ENCODE results near the gene PP2D1. TPM values are rescaled to one million over a fixed set of nuclear protein-coding genes. Genes with fewer than 3 reads are reported as not detected.
"Not testable (repeated sequence)": the region's sequence is repeated elsewhere in the genome, so short reads cannot be mapped to it uniquely, and the experiment has no call there.

PP2D1 gene
- total RNA-seq, 1 donor from 2014 or later: not detected

GRCh38 chr3:20040548-20041196, 28.6 kb upstream of the PP2D1 start:
- peak; percentile 80 for DNase-seq (ENCODE audit: low read depth)

- DNase-seq (ENCODE audit: low read depth): peak; percentile 84
Observed at GRCh38 chr3:20039765-20040547, 27.9 kb upstream of the PP2D1 start, which contains the start of gene KAT2B. TSS of gene KAT2B (plus strand) at chr3:20040446. CDS start at chr3:20040478, 32 bp downstream.

GRCh38 chr3:20039466-20039764, 27.4 kb upstream of the PP2D1 start:
- no peak for DNase-seq (ENCODE audit: low read depth)

- no peak for DNase-seq (ENCODE audit: low read depth)
Observed at GRCh38 chr3:20038699-20039465, 26.8 kb upstream of the PP2D1 start.

- no peak for DNase-seq (ENCODE audit: low read depth)
Observed at GRCh38 chr3:20037255-20037996, 25.4 kb upstream of the PP2D1 start.

GRCh38 chr3:20035019-20035418, 23.0 kb upstream of the PP2D1 start:
- DNase-seq (ENCODE audit: low read depth): no peak

GRCh38 chr3:20031939-20032338, 19.9 kb upstream of the PP2D1 start:
- DNase-seq (ENCODE audit: low read depth): not testable (repeated sequence)

- DNase-seq (ENCODE audit: low read depth): no peak
Observed at GRCh38 chr3:20028905-20029331, 16.9 kb upstream of the PP2D1 start.

GRCh38 chr3:20027136-20027535, 15.1 kb upstream of the PP2D1 start:
- DNase-seq (ENCODE audit: low read depth): no peak

- no peak for DNase-seq (ENCODE audit: low read depth)
Observed at GRCh38 chr3:20023623-20024405, 11.8 kb upstream of the PP2D1 start.

- no peak for DNase-seq (ENCODE audit: low read depth)
Observed at GRCh38 chr3:20022954-20023622, 11.0 kb upstream of the PP2D1 start.

- DNase-seq (ENCODE audit: low read depth): not testable (repeated sequence)
Observed at GRCh38 chr3:20016076-20016475, 4.0 kb upstream of the PP2D1 start.

GRCh38 chr3:20015525-20015924, 3.5 kb upstream of the PP2D1 start:
- no peak for DNase-seq (ENCODE audit: low read depth)

GRCh38 chr3:20013396-20013795, 1.3 kb upstream of the PP2D1 start:
- no peak for DNase-seq (ENCODE audit: low read depth)

GRCh38 chr3:20008646-20009045, 3.4 kb downstream of the PP2D1 start:
- no peak for DNase-seq (ENCODE audit: low read depth)

- DNase-seq (ENCODE audit: low read depth): no peak
Observed at GRCh38 chr3:20007960-20008359, 4.1 kb downstream of the PP2D1 start.

- no peak for DNase-seq (ENCODE audit: low read depth)
Observed at GRCh38 chr3:20001932-20002331, 10.1 kb downstream of the PP2D1 start.

GRCh38 chr3:19997502-19997901, 14.6 kb downstream of the PP2D1 start:
- no peak for DNase-seq (ENCODE audit: low read depth)

GRCh38 chr3:19994796-19995195, 17.3 kb downstream of the PP2D1 start:
- no peak for DNase-seq (ENCODE audit: low read depth)

GRCh38 chr3:19988904-19989303, 23.2 kb downstream of the PP2D1 start:
- DNase-seq (ENCODE audit: low read depth): not testable (repeated sequence)

All from myocyte (in vitro differentiated cells).